ENCODE results near the gene SCARF1. TPM values are rescaled to one million over a fixed set of nuclear protein-coding genes. Genes with fewer than 3 reads are reported as not detected.

SCARF1 gene
- total and polyA plus RNA-seq, 10 donors, result 5.1 to 112 (median 60.3) TPM

- TF ChIP-seq CTCF (IDR thresholded peaks at IDR 0.05 in 8 of 11, conservative IDR thresholded peaks at IDR 0.05 in 3 of 11) (peak in 8 of 11 experiments; percentile 91 to 99 (median 98)), POLR2AphosphoS5 (IDR thresholded peaks at IDR 0.05) (peak; percentile 85 to 93 (median 86)), POLR2A (IDR thresholded peaks at IDR 0.05) (peak in 1 of 3 donors; percentile 61)
- peak; percentile 100 for DNase-seq
- intact Hi-C loops (cut with DNase I; ENCODE audit: low total_unique reads), result no loop called here
- Histone ChIP-seq H3K9me3 (no peaks in the 10 kb centered on the region), H3K27me3 (replicated peaks in 1 of 7) (no peaks in the 10 kb centered on the region), H3K4me1 (peaks cover 51 to 83% (median 68%) of the 10 kb centered on the region in 6 donors), H3K27ac (peak overlapping the region; percentile 94 to 99 (median 96)), H3K4me3 (peak overlapping the region; percentile 65 to 94 (median 78)), H3K36me3 (peaks cover 10 to 57% (median 41%) of the 10 kb centered on the region in 6 donors)
- 0 to 1% (median 0%) methylated on average over 20 to 100 of the region's 100 CpGs for WGBS, 5 donors
These were observed 3.7 kb upstream of the SCARF1 start for GRCh38 chr17:1648963-1649843.

GRCh38 chr17:1648173-1648962 lies 2.8 kb upstream of the SCARF1 start:
- no peaks in the 10 kb centered on the region for H3K9me3 ChIP-seq
- intact Hi-C loops (cut with DNase I; ENCODE audit: low total_unique reads), result no loop called here
- peaks cover 53 to 91% (median 76%) of the 10 kb centered on the region in 6 donors for H3K4me1 ChIP-seq
- TF ChIP-seq POLR2A (IDR thresholded peaks at IDR 0.05), result no peak
- peak in 3 of 11 experiments; percentile 87 to 94 (median 90) for TF ChIP-seq CTCF (IDR thresholded peaks at IDR 0.05 in 8 of 11, conservative IDR thresholded peaks at IDR 0.05 in 3 of 11)
- peak in 1 of 3 donors; percentile 17 for TF ChIP-seq POLR2AphosphoS5 (IDR thresholded peaks at IDR 0.05)
- DNase-seq, result no peak
- 4 to 11% (median 6%) methylated on average over 10 to 54 of the region's 54 CpGs for WGBS, 5 donors
- peak overlapping the region; percentile 14 to 94 (median 67) for H3K4me3 ChIP-seq
- peaks cover 5 to 49% (median 33%) of the 10 kb centered on the region in 6 donors for H3K36me3 ChIP-seq
- no peaks in the 10 kb centered on the region for H3K27me3 ChIP-seq (replicated peaks in 1 of 7)
- peak overlapping the region; percentile 66 to 99 (median 93) for H3K27ac ChIP-seq

DNA sequence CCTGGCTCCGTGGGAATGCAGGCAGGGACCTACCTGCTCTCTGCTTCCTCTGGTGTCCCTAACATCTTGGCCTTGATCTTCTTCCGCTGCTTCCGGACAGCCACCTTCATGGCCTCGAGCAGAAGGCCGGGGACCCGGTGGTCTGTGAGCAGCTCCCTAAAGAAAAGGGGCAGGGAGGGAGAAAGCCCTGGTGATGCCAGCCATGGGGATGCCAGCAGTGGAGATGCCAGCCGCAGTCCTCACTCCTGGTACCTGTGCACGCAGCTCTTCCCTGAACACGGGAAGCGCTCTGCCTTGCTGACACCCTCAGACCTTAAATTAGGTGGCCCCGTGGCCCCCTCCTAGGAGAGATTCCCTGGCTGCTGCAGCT lies 2.3 kb upstream of the SCARF1 start:
- peak overlapping the region in 6 of 8 donors; percentile 42 to 94 (median 77) for H3K4me3 ChIP-seq
- peaks cover 53 to 91% (median 77%) of the 10 kb centered on the region in 6 donors for H3K4me1 ChIP-seq
- TF ChIP-seq POLR2A (IDR thresholded peaks at IDR 0.05) (no peak), CTCF (IDR thresholded peaks at IDR 0.05 in 8 of 11, conservative IDR thresholded peaks at IDR 0.05 in 3 of 11) (no peak), POLR2AphosphoS5 (IDR thresholded peaks at IDR 0.05) (no peak)
- intact Hi-C loops (cut with DNase I; ENCODE audit: low total_unique reads), result no loop called here
- WGBS, 5 donors, result 67 to 78% (median 73%) methylated on average over 11 of the region's 11 CpGs
- DNase-seq, result no peak
- peaks cover 4 to 44% (median 27%) of the 10 kb centered on the region in 6 donors for H3K36me3 ChIP-seq
- no peaks in the 10 kb centered on the region for H3K9me3 ChIP-seq
- H3K27me3 ChIP-seq (replicated peaks in 1 of 7), result no peaks in the 10 kb centered on the region
- peak overlapping the region; percentile 66 to 99 (median 93) for H3K27ac ChIP-seq
